AG04449 (cell line): ENCODE data around the gene GUCA1C.

Source experiments
- CTCF ChIA-PET: fragments of 350-600 bp; formaldehyde crosslinking; extraction: SDS; loops from one replicate; lab custom pipeline; 2021; ENCODE audit warnings: antibody characterized with exemption; lab: Yijun Ruan, JAX
- POLR2A ChIA-PET: fragments of 400-600, 350-600 bp; formaldehyde crosslinking; extraction: SDS; loops from one replicate; lab custom pipeline; 2020; ENCODE audit warnings: antibody characterized with exemption, inconsistent platforms; lab: Yijun Ruan, JAX
- DNase-seq: peaks from one replicate; pipeline ENCODE4 v3.0.0-alpha.2; 2010; ENCODE audit warnings: low read depth, low spot score
- H3K4me3 ChIP-seq: 2 replicates; pipeline ENCODE4 v1.5.1; 2011; ENCODE audit warnings: low read depth, mild to moderate bottlenecking, control low read depth, low read length
- CTCF ChIP-seq: IDR thresholded peaks from one replicate; pipeline ENCODE4 v1.5.1; 2011; ENCODE audit warnings: mild to moderate bottlenecking, moderate library complexity, low read length, control low read depth, inconsistent platforms; ENCODE audit not compliant: insufficient read depth; ENCODE audit errors: missing control alignments

The GUCA1C gene, protein sequence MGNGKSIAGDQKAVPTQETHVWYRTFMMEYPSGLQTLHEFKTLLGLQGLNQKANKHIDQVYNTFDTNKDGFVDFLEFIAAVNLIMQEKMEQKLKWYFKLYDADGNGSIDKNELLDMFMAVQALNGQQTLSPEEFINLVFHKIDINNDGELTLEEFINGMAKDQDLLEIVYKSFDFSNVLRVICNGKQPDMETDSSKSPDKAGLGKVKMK

DNA sequence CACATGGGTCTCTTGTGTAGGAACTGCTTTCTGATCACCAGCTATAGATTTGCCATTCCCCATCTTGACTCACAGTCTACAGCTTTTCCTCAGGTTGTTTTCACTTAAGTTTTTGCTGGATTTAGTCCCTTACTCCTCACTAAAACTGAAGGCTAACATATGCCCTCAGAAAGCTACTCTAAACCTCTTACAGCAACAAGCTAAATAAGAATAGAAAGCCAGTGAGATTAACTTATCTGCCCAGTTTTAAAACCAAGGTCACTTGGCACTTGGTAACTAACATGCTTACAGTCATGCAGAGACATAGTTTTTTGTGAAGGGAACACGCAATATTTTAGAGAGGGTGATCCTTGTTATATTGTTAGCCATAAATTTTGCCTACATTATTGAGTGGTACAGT lies at the start of gene GUCA1C:
Gene GUCA1C (minus strand): TSS at position 180 of the 400 bp plus-strand sequence. CDS start 117 bp downstream, at position 63.
- H3K4me3 ChIP-seq, result no peak within 1 kb of the TSS
- DNase-seq, result no peak
- ChIA-PET POLR2A (no interaction called here), CTCF (no interaction called here)
- no peak for TF ChIP-seq CTCF

GRCh38 chr3:108998436-108998835 lies 44.8 kb upstream of the GUCA1C start:
- no peak for DNase-seq
- TF ChIP-seq CTCF, result no peak
- ChIA-PET CTCF (no interaction called here), POLR2A (no interaction called here)
- H3K4me3 ChIP-seq, result no peak overlapping the region

DNA sequence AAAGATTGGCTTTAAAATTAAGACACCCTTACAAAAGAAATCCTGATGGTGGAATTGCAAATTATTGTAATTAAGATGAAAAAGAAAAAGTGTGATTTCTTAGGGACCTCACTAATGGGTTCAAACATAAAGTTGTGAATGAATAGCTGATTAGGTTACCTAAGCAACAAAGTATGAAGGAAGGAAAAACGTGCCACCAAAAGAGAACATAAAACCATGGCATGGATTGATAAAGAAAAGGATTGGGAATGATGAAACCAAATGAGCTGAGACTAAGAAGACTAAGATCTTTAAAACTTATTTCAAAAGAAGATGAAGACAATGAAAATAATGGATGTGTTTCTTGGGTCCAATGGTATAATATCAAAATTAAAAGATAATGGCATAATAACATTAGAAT lies 32.2 kb upstream of the GUCA1C start:
- CTCF ChIA-PET, result no interaction called here
- H3K4me3 ChIP-seq, result no peak overlapping the region
- TF ChIP-seq CTCF, result no peak
- POLR2A ChIA-PET, result no interaction called here
- no peak for DNase-seq

DNA sequence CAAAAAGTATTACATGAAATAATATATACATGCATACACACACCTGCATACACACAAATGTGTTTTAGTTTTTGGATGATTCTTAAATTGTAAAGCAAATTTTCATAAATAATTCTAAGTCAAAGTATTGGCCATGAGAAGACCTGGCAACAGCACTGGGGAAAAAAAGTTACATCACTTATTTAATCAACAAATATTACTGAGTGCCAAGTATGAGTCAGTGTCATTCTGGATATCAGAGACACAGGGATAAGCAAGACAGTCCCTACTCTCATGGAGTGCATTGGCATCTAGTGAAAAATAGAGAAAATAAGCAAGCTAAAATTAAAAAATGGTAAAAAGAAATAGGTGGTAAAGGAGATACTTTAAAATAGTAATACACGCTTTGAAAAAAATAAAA lies 29.4 kb upstream of the GUCA1C start:
- no peak for TF ChIP-seq CTCF
- ChIA-PET POLR2A (no interaction called here), CTCF (no interaction called here)
- no peak overlapping the region for H3K4me3 ChIP-seq
- DNase-seq, result no peak

DNA sequence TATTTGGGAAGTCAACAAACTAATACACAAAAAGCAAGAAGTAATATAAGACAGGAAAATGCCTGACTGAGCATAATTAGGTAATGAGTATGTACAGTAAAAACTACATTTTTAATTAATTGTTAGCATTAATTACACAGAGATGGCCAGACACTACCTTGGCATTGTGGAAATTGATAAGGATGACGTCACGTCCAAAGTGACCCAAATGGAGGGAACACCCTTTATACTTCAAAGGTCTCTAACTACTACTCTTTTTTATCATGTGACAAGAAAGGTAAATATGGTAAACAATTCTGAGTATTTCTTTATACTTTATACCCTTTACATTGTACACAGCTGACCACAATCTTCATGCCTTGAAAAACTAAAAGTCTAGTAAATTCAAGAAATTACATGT lies 22.4 kb upstream of the GUCA1C start:
- no peak overlapping the region for H3K4me3 ChIP-seq
- CTCF ChIA-PET, result no interaction called here
- no peak for DNase-seq
- POLR2A ChIA-PET, result no interaction called here
- TF ChIP-seq CTCF, result no peak

DNA sequence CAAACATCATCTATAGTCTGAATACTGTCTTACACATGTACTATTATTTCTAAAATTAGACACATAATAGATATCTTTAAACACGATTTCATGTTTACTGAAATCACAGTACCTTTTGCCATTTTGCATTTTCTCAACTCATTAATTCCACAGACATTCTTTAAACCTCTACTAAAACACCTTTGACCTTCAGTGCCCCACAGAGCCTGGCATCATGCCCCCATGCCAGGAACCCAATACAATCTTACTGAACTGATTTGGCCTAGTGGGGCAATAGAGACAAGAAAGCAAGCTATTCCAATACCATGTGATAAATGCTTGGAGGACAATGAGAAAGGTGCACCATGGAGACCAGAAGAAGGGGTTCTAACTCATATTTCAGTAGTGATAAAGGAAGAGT lies 19.3 kb upstream of the GUCA1C start:
- H3K4me3 ChIP-seq, result no peak overlapping the region
- ChIA-PET POLR2A (no interaction called here), CTCF (no interaction called here)
- no peak for DNase-seq
- TF ChIP-seq CTCF, result no peak
